Left cardiac atrium (tissue), 4 donors: ENCODE measurements around the gene BCAR3. TPM values are rescaled to one million over a fixed set of nuclear protein-coding genes. Genes with fewer than 3 reads are reported as not detected.
"Not testable (repeated sequence)": the region's sequence is repeated elsewhere in the genome, so short reads cannot be mapped to it uniquely, and the experiment has no call there.

Experiments
- ATAC-seq, 2 donors: fragments of 200-7000 bp; cut with Tn5 transposase; one replicate each; pipeline ENCODE4 v1.9.1; 2020; ENCODE audit warnings: mild to moderate bottlenecking in 2 of 2, moderate library complexity in 2 of 2
- DNase-seq: peaks from one replicate; pipeline ENCODE4 v3.0.0-alpha.2; 2020
- intact Hi-C, 2 donors: fragments of 100-400 bp; cut with DNase I; formaldehyde crosslinking; loops; one replicate each; pipeline versions ENCODE4 v1.14.1 to v1.15.1; 2022 to 2023
- total RNA-seq, 2 donors: library from RNA; stranded (reverse); fragmentation: NEBNext Ultra II Directional; extraction: Animal tissue kit (Norgen Biotek cat#: 25700); gene quantifications; one replicate each; pipeline ENCODE4 v1.2.1, GENCODE V29; 2021
- donor health status: DM: no; HTN: yes; CAD: no.
- donor health status: DM: no; HTN: yes; CAD: no; lungs with severe emphysema.
- donor health status: DM: yes; HTN: yes; CAD: no.
- donor health status: Dilated cardiomyopathy.

Gene BCAR3
- total RNA-seq, 2 donors from 2014 or later = 12.4 to 17.5 TPM

DNA sequence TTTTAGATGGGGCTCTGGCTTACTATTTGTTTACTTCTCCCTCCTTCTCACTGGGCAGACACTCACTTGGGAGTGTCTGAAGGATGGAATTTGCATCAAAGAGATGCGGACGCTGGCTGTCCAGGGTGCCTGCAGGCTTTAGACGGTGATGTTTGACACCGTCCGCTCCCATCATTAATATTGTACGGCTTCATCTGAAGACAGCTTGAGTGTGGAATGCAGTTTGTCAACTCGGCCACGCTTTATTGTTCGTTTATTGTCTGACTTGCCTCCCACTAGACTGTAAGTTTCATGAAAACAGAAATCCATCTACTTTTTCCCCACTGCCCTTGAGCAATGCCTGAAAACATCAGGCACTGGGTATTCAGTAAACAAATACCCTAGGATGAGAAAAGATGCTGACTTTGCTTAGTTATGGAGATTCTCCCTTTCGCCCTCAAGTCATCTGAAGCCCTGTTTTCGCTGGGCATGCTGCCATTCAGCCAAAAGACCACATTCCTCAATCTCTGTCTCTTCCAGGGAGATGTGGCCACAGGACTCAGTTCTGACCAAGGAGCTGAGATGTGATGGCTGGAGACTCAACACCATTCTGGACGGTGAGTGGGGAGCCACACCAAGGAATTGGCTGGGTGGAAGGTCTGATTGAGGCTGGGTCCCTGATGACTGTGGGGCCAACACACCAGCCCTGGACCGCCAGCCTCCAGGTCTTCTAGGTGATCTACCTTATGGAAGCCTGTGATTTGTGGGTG lies 87.6 kb downstream of the BCAR3 start:
- intact Hi-C loops = no loop called here
- no peak for DNase-seq

DNA sequence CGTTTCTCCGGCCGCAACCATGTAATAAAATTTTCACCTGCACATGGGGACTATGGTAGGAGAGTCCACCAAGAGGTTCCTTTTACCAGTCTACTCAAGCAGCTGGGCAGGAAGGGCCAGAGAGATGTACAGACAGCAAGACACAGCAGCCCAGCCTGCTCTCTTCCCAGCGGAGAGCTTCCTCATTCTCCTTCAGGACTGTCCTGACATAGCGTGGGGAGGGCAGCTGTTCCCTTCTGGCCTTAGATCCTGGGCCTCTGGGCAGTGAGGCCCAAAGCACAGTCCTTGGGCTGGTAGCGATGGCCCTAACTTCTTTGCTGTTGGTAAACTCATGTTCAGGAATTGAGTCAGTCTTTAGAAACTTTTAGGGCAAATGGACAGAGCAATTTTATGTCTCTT lies 89.1 kb downstream of the BCAR3 start:
- ATAC-seq (peak; percentile 16 to 52), DNase-seq (no peak)
- intact Hi-C loops = no loop called here

More for the DNA sequence above, 87.6 kb downstream of the BCAR3 start:
- no peak for ATAC-seq

GRCh38 chr1:93591676-93592550 lies 89.7 kb downstream of the BCAR3 start:
- no peak for DNase-seq
- peak in 1 of 2 donors; percentile 26 for ATAC-seq
- intact Hi-C loops = no loop called here

- ATAC-seq, DNase-seq, intact Hi-C loops: not testable (repeated sequence)
Observed at GRCh38 chr1:93591291-93591675, 90.4 kb downstream of the BCAR3 start.

DNA sequence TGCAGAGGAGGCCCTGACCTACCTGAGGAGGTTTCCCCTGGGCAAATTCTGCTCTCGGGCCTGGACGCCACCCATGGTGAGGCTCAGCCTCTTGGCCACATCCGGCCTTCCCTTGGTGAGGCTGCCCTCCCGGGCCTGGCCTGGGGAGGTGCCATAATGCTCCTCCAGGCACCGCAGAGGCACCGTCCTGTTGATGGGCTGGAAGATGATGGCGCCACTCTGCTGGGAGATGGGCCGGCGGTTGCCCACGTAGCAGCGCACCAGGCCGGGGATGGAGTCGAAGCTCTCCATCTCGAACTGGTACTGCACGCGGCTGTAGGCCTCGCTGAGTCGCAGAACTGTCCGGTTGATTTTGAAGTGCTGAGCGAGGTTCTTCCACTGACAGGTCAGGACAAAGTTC lies 92.7 kb downstream of the BCAR3 start:
- ATAC-seq = no peak
- no peak for DNase-seq
- intact Hi-C loops = no loop called here

GRCh38 chr1:93588206-93588605 lies 93.4 kb downstream of the BCAR3 start:
- ATAC-seq (no peak), DNase-seq (no peak)
- intact Hi-C loops = no loop called here

DNA sequence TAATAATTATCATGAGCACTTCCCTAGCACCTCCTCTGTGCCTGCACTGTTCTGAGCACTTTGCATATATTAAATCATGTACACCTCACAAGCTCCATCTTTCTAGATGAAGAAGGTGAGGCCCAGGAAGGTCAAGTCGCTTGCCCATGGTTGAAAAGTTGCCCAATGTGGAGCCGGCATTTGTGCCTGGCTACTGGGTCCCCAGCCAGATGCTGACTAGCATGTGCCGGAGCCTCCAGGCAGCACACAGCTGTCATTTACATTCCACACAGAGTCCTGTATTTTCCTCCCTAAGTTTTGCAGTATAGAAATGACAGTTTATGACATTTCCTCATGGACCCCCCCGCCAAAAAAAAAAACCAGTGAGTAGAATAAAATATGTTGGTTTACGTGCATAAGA lies 94.3 kb downstream of the BCAR3 start:
- ATAC-seq = no peak
- no peak for DNase-seq
- intact Hi-C loops = no loop called here

DNA sequence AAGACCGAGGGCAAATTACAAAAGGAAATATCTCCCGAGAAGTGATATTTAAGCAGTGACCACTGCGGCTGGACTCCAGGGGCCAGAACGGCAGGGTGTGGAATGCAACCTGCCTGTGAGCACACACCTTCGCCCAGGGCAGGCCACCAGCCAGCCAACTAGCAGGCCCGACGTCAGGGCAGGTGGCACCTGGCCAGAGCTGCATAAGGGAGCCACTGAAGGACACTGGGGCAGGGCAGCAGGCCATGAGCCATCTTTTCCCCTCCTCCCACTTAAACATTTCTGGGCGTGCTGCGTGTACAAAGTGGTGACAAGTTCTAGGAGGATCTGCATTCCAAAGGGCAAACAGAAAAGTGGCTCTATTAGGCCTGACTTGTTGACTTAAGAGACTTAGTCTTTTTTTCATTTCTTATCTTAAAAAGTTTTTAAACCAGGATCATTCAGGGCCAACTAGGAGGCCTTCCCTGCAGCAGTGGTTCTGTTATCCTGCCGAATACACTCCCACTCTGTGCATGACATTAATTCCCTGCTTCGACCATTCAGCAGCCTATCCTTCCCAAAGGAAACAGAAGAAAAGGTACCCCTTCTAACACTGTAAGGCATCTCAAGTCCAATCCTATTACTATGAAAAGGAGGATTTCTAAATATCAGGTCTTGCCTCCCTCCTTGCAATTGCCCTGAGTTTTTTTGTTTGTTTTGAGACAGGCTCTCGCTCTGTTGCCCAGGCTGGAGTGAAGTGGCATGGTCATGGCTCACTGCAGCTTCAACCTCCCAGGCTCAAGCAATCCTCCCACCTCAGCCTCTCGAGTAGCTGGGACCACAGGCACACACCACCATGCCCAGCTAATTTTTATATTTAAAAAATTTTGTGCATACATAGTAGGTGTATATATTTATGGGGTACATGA lies 96.3 kb downstream of the BCAR3 start:
- ATAC-seq (peak; percentile 87 to 89), DNase-seq (peak; percentile 88)
- intact Hi-C loops = no loop called here

DNA sequence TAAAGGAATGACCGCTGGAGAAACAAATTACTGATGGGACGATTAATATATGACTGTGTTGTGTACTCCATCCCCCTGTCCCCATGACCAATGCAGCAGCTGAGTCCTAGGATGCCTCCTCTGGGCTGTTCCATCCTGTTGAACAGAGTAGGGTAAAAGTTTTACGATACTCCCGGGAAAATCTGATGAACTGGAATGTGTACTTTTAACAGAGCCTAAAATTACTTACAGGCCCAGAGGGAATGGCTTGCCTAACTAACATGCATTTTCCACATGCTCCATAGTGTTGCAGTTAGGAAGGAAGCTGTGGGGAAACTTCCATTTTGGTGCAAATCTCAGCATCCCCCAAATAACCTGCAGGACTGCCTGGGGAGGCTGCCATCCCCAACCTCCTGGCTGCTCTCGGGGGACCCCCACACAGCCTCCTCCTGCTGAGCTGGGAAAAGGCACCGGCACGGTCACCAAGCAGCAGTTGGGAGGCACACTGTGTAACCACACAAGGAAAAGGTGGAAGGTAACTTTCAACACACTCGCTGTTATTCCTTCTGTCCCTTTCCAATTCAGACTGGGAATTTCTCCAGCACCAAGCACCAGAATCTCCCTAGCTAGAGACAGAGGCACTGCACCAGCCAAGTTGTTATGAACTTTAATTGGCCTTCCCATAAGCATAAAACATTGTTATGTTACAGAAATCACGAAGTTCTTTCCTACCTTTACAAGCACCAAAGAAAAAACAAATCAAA lies 97.2 kb downstream of the BCAR3 start:
- intact Hi-C loops = no loop called here
- ATAC-seq (peak; percentile 23 to 65), DNase-seq (no peak)

GRCh38 chr1:93581917-93582850 lies 99.5 kb downstream of the BCAR3 start:
- no peak for DNase-seq
- no peak for ATAC-seq
- intact Hi-C loops = no loop called here

GRCh38 chr1:93579891-93580290 lies 101.7 kb downstream of the BCAR3 start:
- peak; percentile 33 to 82 for ATAC-seq

GRCh38 chr1:93578911-93579825 lies 102.5 kb downstream of the BCAR3 start:
- ATAC-seq = no peak
- intact Hi-C loops = no loop called here

More at GRCh38 chr1:93579891-93580290, 101.7 kb downstream of the BCAR3 start:
- no peak for DNase-seq
- intact Hi-C loops = no loop called here

DNA sequence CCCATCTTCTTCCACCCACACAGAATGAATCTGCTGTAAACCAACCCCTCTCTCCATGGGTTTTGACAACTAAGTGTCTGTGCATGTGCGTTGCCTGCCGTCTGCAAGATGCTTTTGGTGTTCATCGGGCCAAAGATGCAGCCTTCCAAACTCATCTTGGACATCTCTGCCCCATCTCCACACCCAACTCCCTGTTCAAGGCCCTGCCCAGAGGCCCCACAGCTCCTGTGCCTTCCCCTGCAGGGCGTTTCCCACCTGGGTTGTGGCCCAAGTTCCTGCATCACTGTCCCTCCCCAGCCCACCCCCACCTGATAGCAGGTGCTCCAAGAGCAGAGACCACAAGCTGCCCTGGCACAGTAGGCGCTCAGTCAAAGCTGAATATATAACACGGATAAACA lies 103.2 kb downstream of the BCAR3 start:
- no peak for DNase-seq
- ATAC-seq = no peak
- intact Hi-C loops = no loop called here

More at GRCh38 chr1:93578911-93579825, 102.5 kb downstream of the BCAR3 start:
- DNase-seq = no peak

- intact Hi-C loops = no loop called here
- ATAC-seq = no peak
- no peak for DNase-seq
Observed at GRCh38 chr1:93577536-93578432, 103.9 kb downstream of the BCAR3 start.

DNA sequence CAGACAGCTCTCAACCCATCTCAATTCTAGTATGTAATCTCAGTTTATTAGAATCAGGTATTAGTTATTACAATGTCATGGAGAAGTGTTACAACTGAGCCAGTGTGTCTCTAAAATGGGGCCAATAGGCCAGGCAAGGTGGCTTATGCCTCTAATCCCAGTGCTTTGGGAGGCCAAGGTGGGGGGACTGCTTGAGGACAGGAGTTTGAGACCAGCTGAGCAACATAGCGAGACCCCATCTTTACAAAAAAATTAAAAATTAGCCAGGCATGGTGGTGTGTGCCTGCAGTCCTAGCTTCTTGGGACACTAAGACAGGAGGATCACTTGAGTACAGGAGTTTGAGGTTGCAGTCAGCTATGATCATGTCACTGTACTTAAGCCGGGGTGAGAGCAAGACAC lies 104.9 kb downstream of the BCAR3 start:
- ATAC-seq (no peak), DNase-seq (no peak)
- intact Hi-C loops = no loop called here

GRCh38 chr1:93576346-93576745 lies 105.3 kb downstream of the BCAR3 start:
- no peak for DNase-seq
- intact Hi-C loops = no loop called here
- ATAC-seq = peak; percentile 15 to 45
